NOMO-1 (cell line): ENCODE results near the gene BARX2.

Experiments
- DNase-seq, 2 experiments: peaks; one replicate each; lab custom pipeline; 2025; ENCODE audit not compliant: unreplicated experiment in 2 of 2; lab: John Stamatoyannopoulos, UW

Gene BARX2

DNA sequence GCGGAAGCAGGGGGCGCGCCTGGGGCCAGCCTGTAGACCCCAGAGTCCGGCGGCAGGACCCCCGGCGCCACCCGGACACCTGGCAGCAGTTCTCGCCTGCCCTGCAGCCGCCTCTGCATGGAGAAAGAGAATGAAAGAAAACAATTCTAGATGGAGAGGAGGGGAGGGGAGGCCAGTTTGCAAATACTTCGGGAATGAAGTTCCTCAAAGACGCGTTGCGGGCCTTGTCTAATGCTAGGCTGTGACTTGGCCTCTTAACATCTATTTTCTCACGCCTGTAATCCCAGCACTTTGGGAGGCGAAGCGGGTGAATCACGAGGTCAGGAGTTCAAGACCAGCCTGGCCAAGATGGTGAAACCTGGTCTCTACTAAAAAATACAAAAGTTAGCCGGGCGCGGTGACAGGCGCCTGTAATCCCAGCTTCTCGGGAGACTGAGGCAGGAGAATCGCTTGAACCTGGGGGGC lies 2.1 kb upstream of the BARX2 start:
- no peak for DNase-seq

DNA sequence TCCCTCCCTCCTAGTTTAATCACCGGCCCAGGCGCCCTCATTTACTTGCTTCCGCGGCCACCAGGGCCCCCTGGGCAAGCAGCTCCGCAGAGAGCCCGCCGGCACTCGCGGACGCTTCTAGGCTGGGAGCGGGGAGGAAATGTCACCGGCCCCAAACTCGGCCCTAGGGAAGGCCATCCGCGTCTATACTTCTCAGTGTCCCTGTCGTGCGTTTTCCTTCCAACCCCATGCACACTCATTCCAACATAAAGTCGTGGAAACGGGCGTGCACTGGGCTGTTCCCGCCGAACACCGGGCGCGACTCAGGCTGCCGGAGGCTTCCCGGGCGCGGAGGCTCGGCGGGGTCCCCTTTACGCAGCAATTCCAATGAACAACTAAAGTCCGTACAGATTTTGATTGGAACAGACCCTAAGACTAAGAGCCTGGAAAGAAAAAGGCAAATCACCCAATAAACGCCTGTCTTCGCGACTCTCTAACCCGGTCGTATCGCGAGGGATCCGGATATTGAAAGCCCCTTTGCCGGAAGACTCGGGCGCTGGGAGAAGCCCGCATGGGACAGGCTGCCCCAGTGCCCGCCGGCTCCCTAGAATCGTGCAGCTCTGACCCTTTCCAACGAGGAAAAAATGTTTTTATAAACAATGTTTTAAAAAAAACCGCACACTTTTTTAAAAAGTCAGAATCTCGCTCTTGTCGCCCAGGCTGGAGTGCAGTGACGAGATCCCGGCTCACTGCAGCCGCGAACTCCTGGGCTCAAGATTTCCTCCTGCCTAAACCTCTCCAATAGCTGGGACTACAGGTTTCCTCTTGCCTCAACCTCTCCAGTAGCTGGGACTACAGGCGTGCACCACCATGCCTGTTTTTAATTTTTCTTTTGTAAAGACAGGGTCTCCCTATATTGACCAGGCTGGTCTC lies 1.3 kb upstream of the BARX2 start:
- DNase-seq = no peak

DNA sequence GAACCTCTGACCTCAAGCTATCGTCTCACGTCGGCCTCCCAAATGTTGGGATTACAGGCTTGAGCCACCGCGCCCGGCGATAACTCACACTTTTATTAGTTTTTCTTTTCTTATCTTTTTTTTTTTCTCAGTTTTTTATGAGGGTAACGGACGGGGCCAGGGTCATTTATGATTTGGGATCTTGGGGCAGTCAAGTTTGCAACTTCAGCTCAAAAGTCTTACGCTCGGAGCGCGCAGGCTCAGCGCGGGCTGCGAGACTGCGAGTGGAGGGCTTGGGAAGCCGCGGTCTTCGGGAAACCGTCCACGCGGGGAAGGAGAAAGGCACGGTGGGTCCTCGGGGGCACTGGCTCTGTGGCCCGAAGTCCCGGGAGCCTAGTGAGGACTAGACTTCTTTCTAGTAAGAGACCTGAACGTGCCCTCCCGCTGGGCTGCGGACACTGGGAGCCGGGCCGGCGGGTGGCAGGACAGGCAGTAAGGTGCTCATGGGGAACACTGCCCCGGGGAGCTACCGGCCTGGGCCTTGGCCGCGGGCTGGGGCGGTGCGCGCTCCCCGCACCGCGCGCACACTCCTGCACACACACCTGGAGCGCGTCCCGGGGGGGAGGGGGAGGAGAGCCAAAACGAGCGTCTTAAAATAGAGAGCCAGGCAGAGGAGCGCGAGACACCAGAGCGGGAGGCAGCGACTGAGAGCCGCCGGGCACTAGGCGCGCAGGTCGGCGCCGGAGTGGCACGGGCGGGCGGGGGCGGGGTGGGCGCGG lies 476 bp upstream of the BARX2 start:
- DNase-seq = no peak

DNA sequence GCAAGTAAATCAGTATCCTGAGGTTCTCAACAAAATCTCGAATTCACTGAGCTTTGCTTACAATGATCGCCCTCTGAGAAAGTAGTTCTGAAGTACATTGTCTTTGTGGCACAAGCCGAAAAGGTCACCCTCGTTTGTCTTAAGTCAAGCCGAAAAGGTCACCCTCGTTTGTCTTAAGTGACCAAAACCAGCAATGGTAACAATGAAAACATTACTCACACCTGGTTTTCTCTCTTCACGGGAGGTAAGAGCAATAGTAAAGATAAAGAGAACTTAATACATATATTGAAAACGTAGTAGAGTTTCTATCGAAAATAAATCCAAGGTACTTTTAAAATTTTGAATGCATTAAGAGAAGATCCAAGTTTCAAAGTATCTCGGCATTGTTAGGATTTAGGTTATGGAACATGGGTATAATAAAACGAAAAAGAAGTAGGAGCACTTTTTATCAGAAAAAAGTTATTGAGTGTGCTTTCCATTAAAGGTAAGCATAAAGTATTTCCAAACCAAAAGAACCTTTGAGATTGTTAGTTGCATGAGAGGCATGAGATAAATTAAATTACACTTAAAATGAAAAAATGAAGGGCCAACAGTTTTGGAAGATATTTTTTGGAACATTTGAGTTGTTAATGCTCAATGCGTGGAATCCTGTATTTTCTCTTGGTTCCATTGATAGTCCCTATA lies 1.2 kb downstream of the BARX2 start:
- DNase-seq = no peak

DNA sequence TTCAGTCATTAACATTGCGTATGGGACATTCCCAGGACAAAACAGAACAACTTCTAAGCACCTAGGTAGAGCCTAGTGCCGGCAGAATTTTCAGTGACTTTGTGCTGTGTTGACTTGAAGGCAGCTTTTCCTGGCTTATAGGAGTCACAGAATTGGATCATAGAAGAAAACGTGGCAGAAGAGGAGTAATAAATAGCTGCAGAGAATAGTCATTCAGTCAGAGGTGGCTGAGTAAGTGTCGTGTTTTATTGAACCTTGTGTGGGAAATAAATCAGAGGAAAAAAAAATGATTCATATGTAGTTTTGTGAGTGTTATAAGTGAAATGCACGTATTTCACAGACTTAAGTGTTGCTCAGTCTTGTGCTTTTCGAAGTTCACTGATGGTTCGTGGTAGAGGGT lies 2.1 kb downstream of the BARX2 start:
- no peak for DNase-seq

DNA sequence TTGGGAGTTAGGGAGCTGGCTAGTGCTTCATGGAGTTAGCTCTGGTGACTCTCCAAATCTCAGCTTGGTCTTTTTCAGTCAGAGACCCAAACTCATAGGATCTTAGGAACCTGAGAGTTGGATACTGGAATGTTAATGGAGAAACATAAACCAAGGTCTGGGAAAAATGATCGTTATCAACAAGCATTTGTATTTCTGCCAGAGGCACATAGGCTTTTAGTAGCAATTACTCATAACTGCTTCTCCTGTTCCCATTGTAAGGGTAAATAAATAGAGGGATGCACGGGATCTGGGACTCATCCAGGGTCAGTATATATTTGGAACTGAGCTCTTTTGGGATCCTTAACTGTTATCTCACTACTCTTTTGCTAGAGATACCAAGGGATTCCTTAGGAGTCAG lies 4.8 kb downstream of the BARX2 start:
- no peak for DNase-seq

DNA sequence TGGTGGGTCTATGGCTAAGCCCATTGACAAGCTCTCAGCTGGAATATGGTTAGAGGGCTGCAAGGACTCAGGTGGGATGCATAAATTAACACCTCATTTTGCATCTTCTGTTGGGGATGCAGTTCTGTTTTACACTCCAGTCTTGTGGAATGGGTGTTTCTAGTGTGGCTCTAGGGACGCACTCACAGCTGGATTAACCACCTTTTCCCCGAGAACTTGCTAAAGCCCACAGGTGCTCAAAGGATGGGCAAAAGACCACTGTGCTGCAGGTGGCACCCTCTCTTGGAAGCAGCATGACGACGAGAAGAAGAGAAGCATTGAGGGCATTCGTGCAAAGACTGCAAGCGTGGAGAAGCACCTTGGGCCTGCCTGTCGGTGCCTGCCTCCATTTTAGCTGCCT lies 6.9 kb downstream of the BARX2 start:
- no peak for DNase-seq

DNA sequence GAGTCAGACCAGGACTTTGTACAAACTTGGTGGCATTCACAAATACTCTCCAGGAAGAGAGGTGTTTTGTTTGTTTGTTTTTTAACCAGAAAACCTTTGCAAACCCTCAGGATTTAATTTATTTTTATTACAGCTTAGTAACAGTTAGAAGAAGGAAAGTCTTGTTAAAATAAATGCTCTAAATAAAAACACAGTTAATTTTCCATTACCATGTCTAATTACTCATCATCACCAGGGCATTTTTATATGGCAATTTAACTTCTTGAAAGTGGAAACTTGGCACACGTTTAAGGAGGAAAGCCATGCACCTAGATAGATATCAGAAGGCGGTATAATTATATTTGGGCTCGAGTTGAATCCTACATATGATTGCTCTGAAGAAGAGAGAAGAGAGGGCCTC lies 7.4 kb downstream of the BARX2 start:
- DNase-seq = no peak

DNA sequence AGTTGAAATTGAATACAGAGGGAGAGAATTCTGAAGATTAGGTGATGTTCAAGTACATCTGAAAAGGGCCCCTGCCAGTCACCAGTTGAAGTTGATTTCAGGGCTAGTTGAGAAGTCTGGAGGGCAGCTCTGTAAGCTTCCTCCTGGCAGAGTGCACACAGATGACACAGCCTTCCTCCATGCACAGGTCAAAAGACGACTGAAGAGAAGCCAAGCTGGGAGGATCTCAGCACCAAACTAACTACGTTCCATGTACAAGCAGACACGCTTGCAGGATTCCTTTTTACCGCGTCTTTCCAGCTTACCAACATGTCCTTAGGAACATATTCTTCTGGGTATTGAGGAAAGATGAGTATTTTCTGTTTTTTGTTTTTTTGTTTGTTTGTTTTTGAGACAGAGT lies 7.9 kb downstream of the BARX2 start:
- no peak for DNase-seq

DNA sequence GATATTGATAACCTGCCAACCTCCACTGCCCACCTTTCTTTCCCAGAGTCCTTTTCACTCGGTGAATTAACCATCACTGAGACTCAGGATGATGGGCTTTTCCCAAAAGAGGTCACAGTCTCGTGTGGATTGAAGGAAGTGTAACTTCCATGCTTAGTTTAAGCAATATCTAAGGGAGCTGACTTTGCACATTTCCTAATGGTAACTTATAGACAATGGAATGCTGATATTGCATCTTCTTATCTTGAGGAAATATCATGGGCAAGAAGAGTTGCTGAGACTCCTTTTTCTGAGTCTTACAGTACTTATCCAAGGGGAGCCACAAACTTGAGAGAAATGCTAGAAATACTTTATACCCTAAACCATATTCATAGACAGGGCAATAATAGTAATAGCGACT lies 8.8 kb downstream of the BARX2 start:
- DNase-seq = no peak

DNA sequence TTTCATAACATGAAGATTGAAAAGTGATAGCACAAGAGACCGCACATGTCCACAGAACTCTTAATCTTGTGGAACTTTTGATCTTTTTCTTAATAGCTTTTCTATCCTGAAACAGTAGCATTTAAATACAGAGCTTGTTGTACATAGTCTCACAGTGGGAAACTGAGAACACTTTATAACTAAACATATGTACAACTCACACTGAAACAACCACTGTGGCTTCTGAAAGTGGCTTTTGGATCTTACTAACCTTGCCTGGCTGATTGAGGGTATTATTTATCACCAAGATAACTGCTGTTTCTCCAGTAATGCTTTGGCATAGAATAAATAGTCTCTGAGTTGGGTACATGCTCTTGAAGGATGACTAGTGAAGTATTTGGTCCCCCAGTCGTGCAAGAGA lies 10.2 kb downstream of the BARX2 start:
- DNase-seq = no peak

DNA sequence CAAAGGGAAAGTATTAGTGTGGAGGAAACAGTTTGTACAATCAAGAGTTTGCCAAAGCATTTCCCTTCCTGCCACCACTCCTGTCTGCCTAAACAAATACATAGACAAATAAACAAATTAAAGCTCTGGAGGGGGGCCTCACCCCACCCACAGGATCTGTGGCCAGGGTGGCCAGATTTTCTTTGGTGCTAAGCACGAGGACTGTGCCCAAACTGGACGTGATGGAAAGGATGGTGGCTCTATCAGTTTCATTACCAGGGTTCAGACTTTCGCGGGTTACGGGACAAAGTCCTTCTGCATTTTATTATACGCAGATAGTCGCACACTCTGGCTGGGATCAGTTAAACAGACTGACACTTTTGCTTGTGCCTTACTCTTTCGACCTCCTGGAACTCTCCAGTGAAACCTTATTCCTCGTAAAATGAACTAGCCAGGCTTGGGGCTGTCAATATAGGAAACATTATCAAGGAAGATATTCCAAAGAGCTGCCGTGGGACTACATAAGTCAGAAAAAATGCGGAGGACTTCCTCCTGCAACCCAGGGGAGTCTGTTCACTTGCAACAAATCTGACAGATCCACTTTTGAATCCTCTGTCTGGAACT lies 11.2 kb downstream of the BARX2 start:
- no peak for DNase-seq

DNA sequence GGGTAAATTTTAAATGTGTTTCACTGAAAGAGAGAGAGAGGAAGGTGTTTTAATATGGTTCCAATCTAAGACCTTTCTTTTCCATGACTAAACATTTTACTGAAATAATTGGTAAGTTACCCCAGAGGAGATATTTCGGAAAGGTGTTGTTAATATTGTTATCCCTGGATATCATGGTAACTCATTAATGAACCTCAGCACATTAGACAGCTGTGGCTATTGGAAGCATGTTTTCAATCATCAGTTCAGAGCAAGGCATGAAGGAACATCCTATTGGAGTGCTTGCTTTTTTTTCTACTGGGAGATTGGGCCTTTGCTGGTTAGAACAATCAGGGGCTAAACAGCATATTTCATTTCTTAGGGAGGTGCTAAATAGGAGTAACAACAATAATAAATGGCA lies 11.8 kb downstream of the BARX2 start:
- DNase-seq = no peak

DNA sequence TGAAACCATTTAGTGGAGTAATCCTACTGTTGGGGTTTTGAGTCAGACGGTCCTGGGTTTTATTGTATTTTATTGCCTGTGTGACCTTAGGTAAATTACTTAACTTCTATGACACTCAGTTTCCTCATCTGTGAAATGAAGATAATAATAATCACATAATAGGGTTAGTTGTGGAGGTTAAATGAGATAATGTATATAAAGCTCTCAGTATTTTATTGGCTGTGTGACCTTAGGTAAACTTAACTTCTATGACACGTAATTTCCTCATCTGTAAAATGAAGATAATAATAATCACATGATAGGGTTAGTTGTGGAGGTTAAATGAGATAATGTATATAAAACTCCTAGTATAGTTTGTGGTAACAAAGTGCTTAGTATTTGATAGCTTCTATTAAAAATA lies 13.2 kb downstream of the BARX2 start:
- no peak for DNase-seq

DNA sequence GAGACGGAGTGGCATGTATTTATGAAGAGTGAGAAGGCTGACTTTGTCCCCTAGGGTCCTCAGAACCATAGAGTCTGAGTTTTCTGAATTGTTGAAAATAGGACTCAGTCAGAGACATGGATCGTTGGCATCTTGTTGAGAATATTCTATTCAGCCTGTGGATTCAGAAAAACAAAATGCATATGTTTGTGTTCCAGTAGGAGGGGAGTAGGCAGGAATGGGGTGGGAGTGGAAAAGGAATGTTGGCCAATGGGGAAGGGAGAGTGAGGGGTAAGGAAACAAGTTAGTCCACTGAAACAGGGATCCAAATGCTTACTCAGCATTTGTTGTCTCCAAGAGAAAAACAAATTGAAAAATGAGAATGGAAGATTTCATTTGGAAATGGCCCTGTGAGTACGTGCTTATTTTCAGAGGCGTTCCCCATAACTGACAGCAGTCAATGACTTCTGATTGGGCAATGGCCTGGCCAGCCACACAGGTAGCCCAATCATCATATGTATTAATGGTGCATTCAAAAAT lies 14.7 kb downstream of the BARX2 start:
- no peak for DNase-seq

DNA sequence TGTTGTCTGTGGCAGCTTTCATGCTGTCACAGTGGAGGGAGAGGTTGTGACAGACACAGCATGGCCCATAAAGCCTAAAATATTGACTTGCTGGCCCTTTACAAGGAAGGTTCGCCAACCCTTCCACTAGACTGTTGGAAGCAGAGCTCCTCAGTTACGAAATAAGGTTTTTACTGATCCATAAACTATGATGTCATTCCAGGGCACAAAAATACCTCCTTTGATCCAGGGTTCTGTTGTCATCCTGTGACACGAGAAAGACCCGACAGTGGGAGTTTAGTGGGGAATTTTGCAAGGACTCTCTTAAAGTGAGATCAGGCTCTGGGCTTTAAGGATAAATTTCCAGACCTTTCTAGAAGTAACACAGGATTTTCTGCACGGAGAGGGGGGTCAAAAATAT lies 15.7 kb downstream of the BARX2 start:
- DNase-seq = no peak

DNA sequence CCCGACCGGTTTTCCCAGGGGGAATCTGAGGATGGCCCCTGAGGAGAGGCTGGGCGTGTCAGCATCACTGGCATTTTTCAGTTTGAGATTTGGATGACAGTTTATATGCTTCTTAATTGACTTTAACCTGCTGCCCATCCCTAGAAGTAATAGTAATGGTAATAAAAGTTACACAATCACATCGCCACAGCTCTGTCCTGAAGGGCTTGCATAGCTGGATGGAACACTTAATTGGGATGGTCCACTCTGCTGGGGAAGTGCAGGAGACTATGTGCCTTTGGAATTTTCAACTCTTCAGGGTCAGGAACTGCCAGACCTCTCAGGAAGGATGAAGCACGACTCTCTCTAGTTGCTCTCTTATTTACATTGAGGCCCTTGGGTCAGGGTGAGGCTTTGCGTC lies 16.2 kb downstream of the BARX2 start:
- no peak for DNase-seq

DNA sequence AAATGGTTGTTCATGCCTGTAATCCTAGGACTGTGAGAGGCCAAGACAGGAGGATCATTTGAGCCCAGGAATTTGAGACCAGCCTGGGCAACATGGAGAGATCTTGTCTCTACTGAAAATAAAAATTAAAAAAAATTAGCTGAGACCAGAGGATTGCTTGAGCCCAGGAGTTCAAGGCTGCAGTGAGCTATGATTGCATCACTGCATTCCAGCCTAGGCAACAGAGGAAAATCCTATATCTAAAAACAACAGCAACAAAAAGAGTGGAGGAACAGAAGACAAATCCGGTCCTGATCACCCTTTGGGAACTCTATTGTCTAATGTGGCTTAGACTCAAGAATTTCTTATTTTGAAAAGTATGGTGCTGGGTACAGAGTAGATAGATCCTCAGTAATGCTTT lies 17.3 kb downstream of the BARX2 start:
- DNase-seq = no peak

DNA sequence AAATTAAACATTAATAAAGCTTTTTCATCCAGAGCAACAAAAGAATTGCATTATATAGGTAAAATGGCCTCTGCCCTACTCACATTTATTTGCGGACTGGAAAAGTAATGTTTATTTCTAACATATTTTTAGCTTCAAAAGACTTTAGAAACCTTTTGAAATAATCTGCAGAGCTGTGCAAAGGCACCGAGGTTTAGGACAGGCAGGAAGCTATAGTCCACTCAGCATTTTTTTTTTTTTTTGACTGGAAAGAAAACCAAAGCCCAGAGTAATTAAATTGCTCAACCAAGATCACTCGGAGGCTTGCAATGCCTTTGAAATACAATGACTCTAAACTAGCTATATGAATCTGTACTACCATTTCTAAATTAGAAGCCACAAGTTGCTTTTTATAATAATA lies 19.1 kb downstream of the BARX2 start:
- no peak for DNase-seq

DNA sequence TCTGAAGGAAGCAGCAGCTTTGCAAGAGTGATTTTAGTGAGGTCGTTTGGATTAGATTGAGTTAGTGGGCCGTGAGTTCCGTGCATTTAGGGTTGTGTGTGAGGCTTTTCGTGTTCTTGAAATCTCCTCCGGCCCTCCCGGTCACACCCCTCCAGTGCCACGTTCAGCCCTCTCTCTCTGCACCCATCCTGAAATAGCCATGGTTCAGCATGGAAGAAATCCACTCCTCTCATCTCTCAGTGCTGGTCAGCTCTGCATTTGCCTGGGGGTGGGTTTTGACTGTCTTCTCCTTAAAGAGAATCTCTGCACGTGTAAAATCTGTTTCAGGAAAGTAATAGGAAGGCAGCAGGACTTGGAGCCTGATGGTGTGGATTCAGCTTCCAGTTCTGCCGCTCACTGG lies 19.8 kb downstream of the BARX2 start:
- no peak for DNase-seq

DNA sequence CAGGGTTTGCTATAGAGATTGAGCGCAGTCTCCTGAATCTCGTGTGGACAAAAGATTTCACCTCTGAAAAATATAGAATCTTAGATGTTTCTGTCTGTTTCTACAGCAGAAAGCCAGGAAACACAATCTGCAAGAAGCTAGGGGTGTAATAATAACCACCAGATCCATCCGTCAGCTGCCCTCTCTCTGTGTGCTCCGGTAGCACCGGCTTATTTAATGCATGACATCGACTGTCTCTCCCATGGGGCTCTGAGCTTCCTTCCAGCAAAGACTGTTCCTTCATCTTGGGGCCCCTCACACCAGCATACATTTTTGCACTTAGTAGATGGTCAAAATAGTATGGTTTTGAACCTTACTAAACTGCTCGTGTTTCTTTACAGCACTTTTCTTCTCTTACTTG lies 20.2 kb downstream of the BARX2 start:
- DNase-seq = no peak
